HepG2 (cell line): ENCODE data around the gene HDAC5. TPM values are rescaled to one million over a fixed set of nuclear protein-coding genes. Genes with fewer than 3 reads are reported as not detected.
A peak's percentile ranks its signal among the peaks of the same experiment; 100 is the strongest.

ENCODE experiments used
- ARNT ChIP-seq: fragments of 450-650 bp; IDR thresholded peaks from 2 replicates; pipeline ENCODE4 v1.6.1; 2017
- ATRX ChIP-seq: sonication (generic); formaldehyde crosslinking; IDR thresholded peaks from 2 replicates; pipeline ENCODE4 v1.4.0; 2020; ENCODE audit warnings: missing genetic modification reagents, borderline replicate concordance
- ELF4 ChIP-seq: sonication (generic); formaldehyde crosslinking; IDR thresholded peaks from 2 replicates; pipeline ENCODE4 v1.5.0; 2020; ENCODE audit warnings: missing genetic modification reagents, mild to moderate bottlenecking, moderate library complexity, borderline replicate concordance
- GPN1 ChIP-seq: sonication (generic); formaldehyde crosslinking; IDR thresholded peaks from 2 replicates; pipeline ENCODE4 v1.5.1; 2020; ENCODE audit warnings: missing genetic modification reagents, borderline replicate concordance
- HMG20A ChIP-seq: IDR thresholded peaks from 2 replicates; pipeline ENCODE4 v1.6.1; 2016; ENCODE audit warnings: borderline replicate concordance
- KDM4B ChIP-seq: sonication (generic); formaldehyde crosslinking; IDR thresholded peaks from 2 replicates; pipeline ENCODE4 v1.4.0; 2020; ENCODE audit warnings: missing genetic modification reagents
- PHF8 ChIP-seq: sonication (generic); formaldehyde crosslinking; IDR thresholded peaks from 2 replicates; pipeline ENCODE4 v1.5.0; 2020; ENCODE audit warnings: missing genetic modification reagents
- RXRB ChIP-seq: IDR thresholded peaks from 2 replicates; pipeline ENCODE4 v1.6.1; 2016; ENCODE audit warnings: borderline replicate concordance, missing genetic modification reagents, missing compliant biosample characterization
- SCMH1 ChIP-seq: sonication (generic); formaldehyde crosslinking; IDR thresholded peaks from 2 replicates; pipeline ENCODE4 v1.9.0; 2021; ENCODE audit warnings: missing genetic modification reagents, mild to moderate bottlenecking, borderline replicate concordance
- STAG1 ChIP-seq: sonication (generic); formaldehyde crosslinking; IDR thresholded peaks from 2 replicates; pipeline ENCODE4 v1.4.0; 2020; ENCODE audit warnings: missing genetic modification reagents
- WIZ ChIP-seq: sonication (generic); formaldehyde crosslinking; IDR thresholded peaks from 2 replicates; pipeline ENCODE4 v1.5.1; 2020; ENCODE audit warnings: mild to moderate bottlenecking, missing genetic modification reagents
- YY1 ChIP-seq: IDR thresholded peaks from 2 replicates; pipeline ENCODE4 v1.6.1; 2011; ENCODE audit warnings: low read length, low read depth, moderate library complexity, mild to moderate bottlenecking; ENCODE audit not compliant: insufficient read depth, insufficient replicate concordance
- ZC3H13 ChIP-seq: sonication (generic); formaldehyde crosslinking; IDR thresholded peaks from 2 replicates; pipeline ENCODE4 v1.8.1; 2023; ENCODE audit warnings: mild to moderate bottlenecking, missing genetic modification reagents, moderate library complexity
- ZFP36L1 ChIP-seq: sonication (generic); formaldehyde crosslinking; IDR thresholded peaks from 2 replicates; pipeline ENCODE4 v1.8.0; 2022; ENCODE audit warnings: mild to moderate bottlenecking, missing genetic modification reagents, moderate library complexity
- ZFYVE20 ChIP-seq: sonication (generic); formaldehyde crosslinking; IDR thresholded peaks from 2 replicates; pipeline ENCODE4 v1.8.0; 2023; ENCODE audit warnings: low read depth, mild to moderate bottlenecking, moderate library complexity, missing genetic modification reagents, borderline replicate concordance
- ZNF17 ChIP-seq: sonication (generic); formaldehyde crosslinking; IDR thresholded peaks from 2 replicates; pipeline ENCODE4 v1.5.0; 2020; ENCODE audit warnings: mild to moderate bottlenecking, missing genetic modification reagents
- ZNF326 ChIP-seq: sonication (generic); formaldehyde crosslinking; IDR thresholded peaks from 2 replicates; pipeline ENCODE4 v1.4.0; 2020; ENCODE audit warnings: missing genetic modification reagents, borderline replicate concordance
- ZNF564 ChIP-seq: sonication (generic); formaldehyde crosslinking; IDR thresholded peaks from 2 replicates; pipeline ENCODE4 v1.8.1; 2023; ENCODE audit warnings: mild to moderate bottlenecking, missing genetic modification reagents
- ZNF589 ChIP-seq: sonication (generic); formaldehyde crosslinking; conservative IDR thresholded peaks from 2 replicates; pipeline ENCODE4 v1.8.0; 2022; ENCODE audit warnings: mild to moderate bottlenecking, moderate library complexity, missing genetic modification reagents
- ZNF615 ChIP-seq: sonication (generic); formaldehyde crosslinking; IDR thresholded peaks from 2 replicates; pipeline ENCODE4 v1.5.0; 2020; ENCODE audit warnings: mild to moderate bottlenecking, missing genetic modification reagents, borderline replicate concordance
- ZNF747 ChIP-seq: sonication (generic); formaldehyde crosslinking; IDR thresholded peaks from 2 replicates; pipeline ENCODE4 v1.8.1; 2023; ENCODE audit warnings: missing genetic modification reagents, mild to moderate bottlenecking, borderline replicate concordance
- ZNF83 ChIP-seq: sonication (generic); formaldehyde crosslinking; IDR thresholded peaks from 2 replicates; pipeline ENCODE4 v1.4.0; 2020; ENCODE audit warnings: missing genetic modification reagents, mild to moderate bottlenecking, borderline replicate concordance
- ZNF839 ChIP-seq: sonication (generic); formaldehyde crosslinking; IDR thresholded peaks from 2 replicates; pipeline ENCODE4 v1.4.0; 2020; ENCODE audit warnings: missing genetic modification reagents, mild to moderate bottlenecking, borderline replicate concordance
- polyA plus RNA-seq, 8 experiments: library from polyadenylated mRNA; depleted of rRNA in 3 of 8; stranded (reverse) in 7 of 8; unstranded in 1 of 8; fragments of >200 nt; fragmentation: Illumina TruSeq in 4 of 8; extraction: Trizol in 4 of 8; gene quantifications; 2 replicates each; pipeline versions ENCODE4 v1.2.1 to v1.2.3, GENCODE V29; 2011 to 2016; ENCODE audit warnings: low read depth in 4 of 8, missing spikeins in 1 of 8, mixed read lengths in 1 of 8; ENCODE audit not compliant: insufficient read depth in 1 of 8
- total RNA-seq, 5 experiments: library from RNA; depleted of rRNA; stranded (reverse); fragments of >200 nt; fragmentation: Illumina TruSeq; extraction: Trizol; gene quantifications; 2 replicates each; pipeline ENCODE4 v1.2.3, GENCODE V29; 2016; ENCODE audit warnings: low read depth in 1 of 5
- TF ChIP-seq, protein P1 (sequence below): sonication (generic); formaldehyde crosslinking; IDR thresholded peaks from 2 replicates; pipeline ENCODE4 v1.8.0; 2022; ENCODE audit warnings: mild to moderate bottlenecking, missing genetic modification reagents, moderate library complexity
- TF ChIP-seq, protein P2 (sequence below): sonication (generic); formaldehyde crosslinking; IDR thresholded peaks from 2 replicates; pipeline ENCODE4 v1.8.1; 2022; ENCODE audit warnings: mild to moderate bottlenecking, missing genetic modification reagents
- TF ChIP-seq, protein P3 (sequence below): sonication (generic); formaldehyde crosslinking; IDR thresholded peaks from 2 replicates; pipeline ENCODE4 v1.4.0; 2020; ENCODE audit warnings: missing genetic modification reagents
- TF ChIP-seq, protein P4 (sequence below): IDR thresholded peaks from 2 replicates; pipeline ENCODE4 v1.6.1; 2016; ENCODE audit warnings: low read depth

Gene HDAC5
- total and polyA plus RNA-seq, 2 of the 13 experiments (the other 11 are each of a cell fraction or from before 2014, with no cell fraction given): 46.4 to 85.4 TPM

DNA sequence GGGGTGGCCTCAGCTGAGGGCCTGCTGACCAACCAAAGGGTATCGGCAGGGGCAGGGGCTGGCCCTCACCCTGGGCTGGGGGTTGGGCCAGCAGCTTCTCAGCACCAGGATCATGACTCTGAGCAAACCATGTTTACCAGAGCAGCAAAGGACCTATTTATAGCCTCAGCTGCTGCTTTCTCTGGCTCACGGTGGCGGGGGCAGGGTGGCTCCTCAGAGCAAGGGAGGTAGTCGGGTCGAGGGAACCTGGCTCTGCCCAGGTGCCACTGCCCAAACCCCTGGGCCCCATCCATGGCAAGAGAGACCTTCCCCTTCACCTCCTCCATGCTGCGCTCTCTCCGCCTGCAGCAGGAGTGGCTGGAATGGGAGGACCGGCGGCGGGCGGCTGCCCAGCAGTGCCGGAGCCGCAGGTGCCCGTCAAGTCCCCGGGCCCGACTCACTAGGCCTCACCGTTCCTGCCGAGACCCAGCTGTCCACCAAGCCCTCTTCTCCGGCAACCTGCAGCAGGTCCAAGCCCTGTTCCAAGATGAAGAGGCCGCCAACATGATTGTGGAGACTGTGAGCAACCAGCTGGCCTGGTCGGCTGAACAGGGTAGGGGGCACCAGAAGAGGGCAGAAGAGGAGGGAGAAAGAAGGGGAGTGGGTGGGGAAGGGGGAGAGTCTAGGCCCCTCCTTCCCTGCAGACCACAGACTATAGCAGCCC, 47.2 kb upstream of the HDAC5 start, which contains the start of gene ASB16 (continued):
- TF ChIP-seq ZFYVE20 (no peak), YY1 (no peak), ELF4 (CRISPR knock-in tag) (no peak), ZC3H13 (CRISPR knock-in tag) (no peak), ARNT (no peak), ZNF83 (CRISPR knock-in tag) (no peak), HMG20A (CRISPR knock-in tag) (no peak), RXRB (no peak), ZFP36L1 (CRISPR knock-in tag) (no peak), ZNF589 (CRISPR knock-in tag) (no peak), ZNF615 (no peak), ZNF747 (0 out of 2 replicates have a peak, but pooled peaks have one; percentile 59), SCMH1 (CRISPR knock-in tag) (no peak), GPN1 (CRISPR knock-in tag) (no peak), ZNF17 (CRISPR knock-in tag) (no peak), ZNF839 (CRISPR knock-in tag) (0 out of 2 replicates have a peak, but pooled peaks have one; percentile 32), ATRX (no peak), KDM4B (CRISPR knock-in tag) (no peak), PHF8 (CRISPR knock-in tag) (0 out of 2 replicates have a peak, but pooled peaks have one; percentile 47), STAG1 (peak; percentile 46; the same call in 1 of the 2 replicates), WIZ (CRISPR knock-in tag) (no peak), ZNF326 (CRISPR knock-in tag) (no peak), ZNF564 (CRISPR knock-in tag) (no peak)
- TF ChIP-seq, protein P1, sequence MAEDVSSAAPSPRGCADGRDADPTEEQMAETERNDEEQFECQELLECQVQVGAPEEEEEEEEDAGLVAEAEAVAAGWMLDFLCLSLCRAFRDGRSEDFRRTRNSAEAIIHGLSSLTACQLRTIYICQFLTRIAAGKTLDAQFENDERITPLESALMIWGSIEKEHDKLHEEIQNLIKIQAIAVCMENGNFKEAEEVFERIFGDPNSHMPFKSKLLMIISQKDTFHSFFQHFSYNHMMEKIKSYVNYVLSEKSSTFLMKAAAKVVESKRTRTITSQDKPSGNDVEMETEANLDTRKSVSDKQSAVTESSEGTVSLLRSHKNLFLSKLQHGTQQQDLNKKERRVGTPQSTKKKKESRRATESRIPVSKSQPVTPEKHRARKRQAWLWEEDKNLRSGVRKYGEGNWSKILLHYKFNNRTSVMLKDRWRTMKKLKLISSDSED (CRISPR knock-in tag): no peak
- TF ChIP-seq, protein P2, sequence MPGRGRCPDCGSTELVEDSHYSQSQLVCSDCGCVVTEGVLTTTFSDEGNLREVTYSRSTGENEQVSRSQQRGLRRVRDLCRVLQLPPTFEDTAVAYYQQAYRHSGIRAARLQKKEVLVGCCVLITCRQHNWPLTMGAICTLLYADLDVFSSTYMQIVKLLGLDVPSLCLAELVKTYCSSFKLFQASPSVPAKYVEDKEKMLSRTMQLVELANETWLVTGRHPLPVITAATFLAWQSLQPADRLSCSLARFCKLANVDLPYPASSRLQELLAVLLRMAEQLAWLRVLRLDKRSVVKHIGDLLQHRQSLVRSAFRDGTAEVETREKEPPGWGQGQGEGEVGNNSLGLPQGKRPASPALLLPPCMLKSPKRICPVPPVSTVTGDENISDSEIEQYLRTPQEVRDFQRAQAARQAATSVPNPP (CRISPR knock-in tag): no peak
- TF ChIP-seq, protein P3, sequence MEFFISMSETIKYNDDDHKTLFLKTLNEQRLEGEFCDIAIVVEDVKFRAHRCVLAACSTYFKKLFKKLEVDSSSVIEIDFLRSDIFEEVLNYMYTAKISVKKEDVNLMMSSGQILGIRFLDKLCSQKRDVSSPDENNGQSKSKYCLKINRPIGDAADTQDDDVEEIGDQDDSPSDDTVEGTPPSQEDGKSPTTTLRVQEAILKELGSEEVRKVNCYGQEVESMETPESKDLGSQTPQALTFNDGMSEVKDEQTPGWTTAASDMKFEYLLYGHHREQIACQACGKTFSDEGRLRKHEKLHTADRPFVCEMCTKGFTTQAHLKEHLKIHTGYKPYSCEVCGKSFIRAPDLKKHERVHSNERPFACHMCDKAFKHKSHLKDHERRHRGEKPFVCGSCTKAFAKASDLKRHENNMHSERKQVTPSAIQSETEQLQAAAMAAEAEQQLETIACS: no peak
- TF ChIP-seq, protein P4, sequence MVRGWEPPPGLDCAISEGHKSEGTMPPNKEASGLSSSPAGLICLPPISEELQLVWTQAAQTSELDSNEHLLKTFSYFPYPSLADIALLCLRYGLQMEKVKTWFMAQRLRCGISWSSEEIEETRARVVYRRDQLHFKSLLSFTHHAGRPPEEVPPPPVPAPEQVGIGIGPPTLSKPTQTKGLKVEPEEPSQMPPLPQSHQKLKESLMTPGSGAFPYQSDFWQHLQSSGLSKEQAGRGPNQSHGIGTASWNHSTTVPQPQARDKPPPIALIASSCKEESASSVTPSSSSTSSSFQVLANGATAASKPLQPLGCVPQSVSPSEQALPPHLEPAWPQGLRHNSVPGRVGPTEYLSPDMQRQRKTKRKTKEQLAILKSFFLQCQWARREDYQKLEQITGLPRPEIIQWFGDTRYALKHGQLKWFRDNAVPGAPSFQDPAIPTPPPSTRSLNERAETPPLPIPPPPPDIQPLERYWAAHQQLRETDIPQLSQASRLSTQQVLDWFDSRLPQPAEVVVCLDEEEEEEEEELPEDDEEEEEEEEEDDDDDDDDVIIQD (CRISPR knock-in tag): no peak
